HepG2 (cell line): ENCODE results near the gene ADGRB3. TPM values are rescaled to one million over a fixed set of nuclear protein-coding genes. Genes with fewer than 3 reads are reported as not detected.
A peak's percentile ranks its signal among the peaks of the same experiment; 100 is the strongest.

Experiments used
- ATAC-seq: fragments of 200-7000 bp; cut with Tn5 transposase; 3 replicates; pipeline ENCODE4 v1.9.1; 2020; ENCODE audit warnings: mild to moderate bottlenecking, moderate library complexity
- BruUV-seq: library from RNA; stranded (reverse); fragments of 400-500 nt; replicated peaks from 2 replicates; lab custom pipeline; 2021; lab: Mats Ljungman, UMichigan
- CTCF ChIA-PET: fragments of 300-600 bp; formaldehyde crosslinking; extraction: SDS; loops from one replicate; lab custom pipeline; 2021; ENCODE audit warnings: low total read pairs, inconsistent platforms, low intra/inter-chr PET ratio; lab: Yijun Ruan, JAX
- POLR2A ChIA-PET: fragments of 350-600 bp; sonication (Branson Sonifier 250); formaldehyde crosslinking; loops from one replicate; lab custom pipeline; 2020; ENCODE audit warnings: antibody characterized with exemption, inconsistent platforms; lab: Yijun Ruan, JAX
- DNase-seq: peaks from one replicate; pipeline ENCODE4 v3.0.0-alpha.2; 2015; ENCODE audit warnings: low spot score
- FAIRE-seq: peaks from 3 replicates; lab custom pipeline; 2011; peaks lifted over from hg19 to GRCh38; lab: Jason Lieb, UNC
- H2AFZ ChIP-seq: one replicate; pipeline ENCODE4 v1.6.1; 2011; ENCODE audit warnings: low read length, inconsistent platforms
- H3K27ac ChIP-seq: fragments of 300-600 bp; 3 replicates; pipeline ENCODE4 v1.8.0; 2011; ENCODE audit warnings: mixed run types, mild to moderate bottlenecking, mixed read lengths, low read length, inconsistent platforms; ENCODE audit not compliant: insufficient read depth; ENCODE audit errors: extremely low read length
- H3K27me3 ChIP-seq, 2 experiments: fragments of 200-600 bp in 1 of 2; 2 replicates in 1 of 2; 3 replicates in 1 of 2; pipeline versions ENCODE4 v1.6.0 to v1.8.0; 2011; ENCODE audit warnings: low read length in 2 of 2, mild to moderate bottlenecking in 2 of 2, moderate library complexity in 2 of 2, inconsistent platforms in 1 of 2; ENCODE audit not compliant: insufficient read depth in 2 of 2, control insufficient read depth in 1 of 2
- H3K36me3 ChIP-seq, 2 experiments: fragments of 200-600 bp in 1 of 2; replicated peaks in 1 of 2; 2 replicates in 1 of 2; 3 replicates in 1 of 2; pipeline versions ENCODE4 v1.5.1 to v1.8.0; 2011; ENCODE audit warnings: low read length in 2 of 2, inconsistent platforms in 1 of 2; ENCODE audit not compliant: insufficient read depth in 2 of 2, control insufficient read depth in 1 of 2
- H3K4me1 ChIP-seq: 2 replicates; pipeline ENCODE4 v1.5.1; 2012; ENCODE audit warnings: low read length, inconsistent platforms; ENCODE audit not compliant: insufficient read depth
- H3K4me2 ChIP-seq: 2 replicates; pipeline ENCODE4 v1.6.0; 2011; ENCODE audit warnings: low read depth, low read length, inconsistent platforms
- H3K4me3 ChIP-seq, 3 experiments: fragments of 200-600 bp in 1 of 3; sonication (generic), shearing (Covaris generic) in 1 of 3; replicated peaks in 1 of 3; 2 replicates each; pipeline ENCODE4 v1.5.1; 2011 to 2016; ENCODE audit warnings: low read length in 3 of 3, inconsistent platforms in 2 of 3, low read depth in 2 of 3, mild to moderate bottlenecking in 2 of 3, control low read depth in 1 of 3, mixed read lengths in 1 of 3; ENCODE audit not compliant: insufficient read depth in 1 of 3
- H3K79me2 ChIP-seq: one replicate; pipeline ENCODE4 v1.6.1; 2011; ENCODE audit warnings: low read length, inconsistent platforms; ENCODE audit not compliant: insufficient read depth
- H3K9ac ChIP-seq: 2 replicates; pipeline ENCODE4 v1.6.0; 2011; ENCODE audit warnings: mild to moderate bottlenecking, low read depth, low read length, inconsistent platforms; ENCODE audit not compliant: insufficient read depth
- H3K9me3 ChIP-seq: 2 replicates; pipeline ENCODE4 v1.5.1; 2012; ENCODE audit warnings: mild to moderate bottlenecking, low read length
- H4K20me1 ChIP-seq: 2 replicates; pipeline ENCODE4 v1.6.0; 2011; ENCODE audit warnings: inconsistent platforms, mild to moderate bottlenecking, low read length, moderate library complexity; ENCODE audit not compliant: insufficient read depth
- CEBPB ChIP-seq: IDR thresholded peaks from 2 replicates; pipeline ENCODE4 v1.6.1; 2011; ENCODE audit warnings: low read depth, low read length, improper control_type of control experiment, borderline replicate concordance
- MXI1 ChIP-seq: IDR thresholded peaks from 3 replicates; pipeline ENCODE4 v1.6.1; 2012; ENCODE audit warnings: low read depth, low read length, inconsistent platforms, borderline replicate concordance
- SMAD1 ChIP-seq: sonication (generic); formaldehyde crosslinking; IDR thresholded peaks from 2 replicates; pipeline ENCODE4 v1.4.0; 2020; ENCODE audit warnings: missing genetic modification reagents, low read depth, mild to moderate bottlenecking, borderline replicate concordance
- SRSF1 ChIP-seq: fragments of 200-400 bp; formaldehyde crosslinking; optimal IDR thresholded peaks from 2 replicates; pipeline ENCODE3; 2017; ENCODE audit warnings: mild to moderate bottlenecking, low read depth, low read length, moderate library complexity
- ZEB1 ChIP-seq: IDR thresholded peaks from 2 replicates; pipeline ENCODE4 v1.6.1; 2012; ENCODE audit warnings: mild to moderate bottlenecking, low read depth, inconsistent platforms; ENCODE audit not compliant: insufficient replicate concordance
- WGBS: methylation state at CpG from one replicate; pipeline ENCODE4 v1.1.6; 2017; ENCODE audit warnings: low lambda C conversion rate; 5-methylcytosine and 5-hydroxymethylcytosine counted together
- in situ Hi-C: cut with HindIII; loops from 2 replicates; pipeline ENCODE4 v1.10.0; 2017; ENCODE audit warnings: low pct_unique_long_range_greater_than_20kb; ENCODE audit not compliant: extremely low pct_ligation_motif_present
- intact Hi-C: fragments of 100-400 bp; cut with micrococcal nuclease; formaldehyde crosslinking; loops from one replicate; pipeline ENCODE4 v1.10.0; 2022; ENCODE audit not compliant: unreplicated experiment
- polyA plus RNA-seq, 8 experiments: library from polyadenylated mRNA; depleted of rRNA in 3 of 8; stranded (reverse) in 7 of 8; unstranded in 1 of 8; fragments of >200 nt; fragmentation: Illumina TruSeq in 4 of 8; extraction: Trizol in 4 of 8; gene quantifications; 2 replicates each; pipeline versions ENCODE4 v1.2.1 to v1.2.3, GENCODE V29; 2011 to 2016; ENCODE audit warnings: low read depth in 4 of 8, missing spikeins in 1 of 8, mixed read lengths in 1 of 8; ENCODE audit not compliant: insufficient read depth in 1 of 8
- total RNA-seq, 5 experiments: library from RNA; depleted of rRNA; stranded (reverse); fragments of >200 nt; fragmentation: Illumina TruSeq; extraction: Trizol; gene quantifications; 2 replicates each; pipeline ENCODE4 v1.2.3, GENCODE V29; 2016; ENCODE audit warnings: low read depth in 1 of 5
- TF ChIP-seq, protein P1 (sequence below): sonication (generic); formaldehyde crosslinking; IDR thresholded peaks from 2 replicates; pipeline ENCODE4 v1.8.1; 2023; ENCODE audit warnings: mild to moderate bottlenecking, missing genetic modification reagents
- TF ChIP-seq, protein P2 (sequence below): sonication (generic); formaldehyde crosslinking; conservative IDR thresholded peaks from 2 replicates; pipeline ENCODE4 v1.4.0; 2020; ENCODE audit warnings: missing genetic modification reagents
- TF ChIP-seq, protein P3 (sequence below): sonication (generic); formaldehyde crosslinking; IDR thresholded peaks from 2 replicates; pipeline ENCODE4 v1.4.0; 2020; ENCODE audit warnings: mild to moderate bottlenecking, missing genetic modification reagents
- TF ChIP-seq, protein P4 (sequence below): sonication (generic); formaldehyde crosslinking; IDR thresholded peaks from 2 replicates; pipeline ENCODE4; 2020; ENCODE audit warnings: missing genetic modification reagents, mild to moderate bottlenecking, borderline replicate concordance

ADGRB3 gene
- total and polyA plus RNA-seq, 2 of the 13 experiments (the other 11 are each of a cell fraction or from before 2014, with no cell fraction given), result not detected

DNA sequence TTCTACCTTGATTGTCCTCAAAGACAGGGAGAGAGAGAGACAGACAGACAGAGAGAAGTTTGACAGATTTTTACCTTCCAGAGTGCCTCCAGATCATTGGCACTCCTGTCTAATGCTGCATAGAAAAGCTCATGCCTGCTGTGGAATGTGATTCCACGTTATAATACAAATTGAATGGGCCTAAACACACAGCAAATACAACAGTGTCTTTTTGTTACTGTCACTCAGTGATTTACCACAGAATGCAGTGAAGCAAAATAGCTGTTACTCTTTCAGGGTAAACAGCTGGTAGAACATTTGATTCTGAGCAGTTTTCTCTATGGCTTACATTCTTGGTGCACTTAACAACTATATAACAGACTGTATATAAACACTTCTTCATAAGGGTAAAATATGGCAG, 603.0 kb downstream of the ADGRB3 start (continued):
- TF ChIP-seq SMAD1 (CRISPR knock-in tag) (no peak), MXI1 (no peak), ZEB1 (no peak), SRSF1 (no peak)
- TF ChIP-seq, protein P1, sequence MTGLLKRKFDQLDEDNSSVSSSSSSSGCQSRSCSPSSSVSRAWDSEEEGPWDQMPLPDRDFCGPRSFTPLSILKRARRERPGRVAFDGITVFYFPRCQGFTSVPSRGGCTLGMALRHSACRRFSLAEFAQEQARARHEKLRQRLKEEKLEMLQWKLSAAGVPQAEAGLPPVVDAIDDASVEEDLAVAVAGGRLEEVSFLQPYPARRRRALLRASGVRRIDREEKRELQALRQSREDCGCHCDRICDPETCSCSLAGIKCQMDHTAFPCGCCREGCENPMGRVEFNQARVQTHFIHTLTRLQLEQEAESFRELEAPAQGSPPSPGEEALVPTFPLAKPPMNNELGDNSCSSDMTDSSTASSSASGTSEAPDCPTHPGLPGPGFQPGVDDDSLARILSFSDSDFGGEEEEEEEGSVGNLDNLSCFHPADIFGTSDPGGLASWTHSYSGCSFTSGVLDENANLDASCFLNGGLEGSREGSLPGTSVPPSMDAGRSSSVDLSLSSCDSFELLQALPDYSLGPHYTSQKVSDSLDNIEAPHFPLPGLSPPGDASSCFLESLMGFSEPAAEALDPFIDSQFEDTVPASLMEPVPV (CRISPR knock-in tag), result no peak
- TF ChIP-seq, protein P2, sequence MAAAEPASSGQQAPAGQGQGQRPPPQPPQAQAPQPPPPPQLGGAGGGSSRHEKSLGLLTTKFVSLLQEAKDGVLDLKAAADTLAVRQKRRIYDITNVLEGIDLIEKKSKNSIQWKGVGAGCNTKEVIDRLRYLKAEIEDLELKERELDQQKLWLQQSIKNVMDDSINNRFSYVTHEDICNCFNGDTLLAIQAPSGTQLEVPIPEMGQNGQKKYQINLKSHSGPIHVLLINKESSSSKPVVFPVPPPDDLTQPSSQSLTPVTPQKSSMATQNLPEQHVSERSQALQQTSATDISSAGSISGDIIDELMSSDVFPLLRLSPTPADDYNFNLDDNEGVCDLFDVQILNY, result no peak
- TF ChIP-seq, protein P3, sequence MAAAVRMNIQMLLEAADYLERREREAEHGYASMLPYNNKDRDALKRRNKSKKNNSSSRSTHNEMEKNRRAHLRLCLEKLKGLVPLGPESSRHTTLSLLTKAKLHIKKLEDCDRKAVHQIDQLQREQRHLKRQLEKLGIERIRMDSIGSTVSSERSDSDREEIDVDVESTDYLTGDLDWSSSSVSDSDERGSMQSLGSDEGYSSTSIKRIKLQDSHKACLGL (CRISPR knock-in tag), result no peak

DNA sequence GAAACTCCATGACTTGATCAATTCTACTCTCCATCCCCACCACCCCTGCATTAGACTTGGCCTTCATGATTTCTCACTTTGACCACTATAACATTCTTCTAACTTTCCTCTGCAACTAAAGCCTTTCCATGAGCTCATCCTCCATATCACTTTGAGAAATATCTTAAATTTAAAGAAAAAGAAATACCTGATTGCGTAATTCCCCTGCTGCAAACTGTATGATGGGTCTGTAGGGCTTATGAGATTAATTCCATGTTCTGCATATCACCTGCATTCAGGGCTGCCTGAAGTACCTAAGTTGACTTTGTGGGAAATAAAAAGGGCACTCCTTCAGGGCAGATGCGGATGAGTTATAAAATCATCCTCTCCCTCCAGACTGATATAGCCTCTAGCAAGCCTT, 611.9 kb downstream of the ADGRB3 start:
- no peaks in the 10 kb centered on the region for H3K79me2 ChIP-seq
- in situ Hi-C loops, result no loop called here
- no peak overlapping the region for H2AFZ ChIP-seq
- H3K9me3 ChIP-seq, result no peaks in the 10 kb centered on the region
- H3K27ac ChIP-seq, result no peak overlapping the region
- no peak overlapping the region for H3K4me2 ChIP-seq
- no TSS peak for BruUV-seq
- no peaks in the 10 kb centered on the region for H3K4me1 ChIP-seq
- no peak for ATAC-seq
- no peak for DNase-seq
- no peak overlapping the region for H3K9ac ChIP-seq
- no peak overlapping the region for H3K4me3 ChIP-seq
- no peaks in the 10 kb centered on the region for H3K36me3 ChIP-seq
- WGBS, result 7% methylated on average over 2 of the region's 2 CpGs
- H3K27me3 ChIP-seq, result no peaks in the 10 kb centered on the region
- TF ChIP-seq CEBPB, result peak; percentile 51; the same call in 1 of the 2 replicates
- TF ChIP-seq, protein P4, sequence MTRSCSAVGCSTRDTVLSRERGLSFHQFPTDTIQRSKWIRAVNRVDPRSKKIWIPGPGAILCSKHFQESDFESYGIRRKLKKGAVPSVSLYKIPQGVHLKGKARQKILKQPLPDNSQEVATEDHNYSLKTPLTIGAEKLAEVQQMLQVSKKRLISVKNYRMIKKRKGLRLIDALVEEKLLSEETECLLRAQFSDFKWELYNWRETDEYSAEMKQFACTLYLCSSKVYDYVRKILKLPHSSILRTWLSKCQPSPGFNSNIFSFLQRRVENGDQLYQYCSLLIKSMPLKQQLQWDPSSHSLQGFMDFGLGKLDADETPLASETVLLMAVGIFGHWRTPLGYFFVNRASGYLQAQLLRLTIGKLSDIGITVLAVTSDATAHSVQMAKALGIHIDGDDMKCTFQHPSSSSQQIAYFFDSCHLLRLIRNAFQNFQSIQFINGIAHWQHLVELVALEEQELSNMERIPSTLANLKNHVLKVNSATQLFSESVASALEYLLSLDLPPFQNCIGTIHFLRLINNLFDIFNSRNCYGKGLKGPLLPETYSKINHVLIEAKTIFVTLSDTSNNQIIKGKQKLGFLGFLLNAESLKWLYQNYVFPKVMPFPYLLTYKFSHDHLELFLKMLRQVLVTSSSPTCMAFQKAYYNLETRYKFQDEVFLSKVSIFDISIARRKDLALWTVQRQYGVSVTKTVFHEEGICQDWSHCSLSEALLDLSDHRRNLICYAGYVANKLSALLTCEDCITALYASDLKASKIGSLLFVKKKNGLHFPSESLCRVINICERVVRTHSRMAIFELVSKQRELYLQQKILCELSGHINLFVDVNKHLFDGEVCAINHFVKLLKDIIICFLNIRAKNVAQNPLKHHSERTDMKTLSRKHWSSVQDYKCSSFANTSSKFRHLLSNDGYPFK, result no peak
- TF ChIP-seq, all 625 proteins: peak for 1
- CTCF ChIA-PET, result no interaction called here
- FAIRE-seq, result no peak
- H4K20me1 ChIP-seq, result no peaks in the 10 kb centered on the region
- intact Hi-C loops, result no loop called here
- POLR2A ChIA-PET, result no interaction called here
